Tibial nerve (tissue), 4 donors: ENCODE measurements around the gene PTX4. TPM values are rescaled to one million over a fixed set of nuclear protein-coding genes. Genes with fewer than 3 reads are reported as not detected.

Source experiments
- DNase-seq, 2 donors: peaks; one replicate each; pipeline ENCODE4 v3.0.0-alpha.2; 2019; ENCODE audit warnings: low spot score in 2 of 2
- H3K27ac ChIP-seq, 4 donors: fragments of 200-600 bp; sonication (generic) in 3 of 4; one replicate each; pipeline ENCODE4 v1.5.1; 2017 to 2019; ENCODE audit warnings: mild to moderate bottlenecking in 1 of 4
- H3K27me3 ChIP-seq, 2 donors: fragments of 200-600 bp; sonication (generic) in 1 of 2; one replicate each; pipeline versions ENCODE4 v1.5.1 to v1.6.0; 2017 to 2019
- H3K36me3 ChIP-seq, 3 donors: fragments of 200-600 bp; sonication (generic); one replicate each; pipeline ENCODE4 v1.5.1; 2018 to 2019
- H3K4me1 ChIP-seq, 4 donors: fragments of 200-600 bp; sonication (generic) in 3 of 4; one replicate each; pipeline ENCODE4 v1.5.1; 2017 to 2019
- H3K4me3 ChIP-seq, 4 donors: fragments of 200-600 bp; sonication (generic) in 3 of 4; one replicate each; pipeline ENCODE4 v1.5.1; 2017 to 2019; ENCODE audit warnings: mild to moderate bottlenecking in 1 of 4, moderate library complexity in 1 of 4
- H3K9me3 ChIP-seq, 4 donors: fragments of 200-600 bp; sonication (generic) in 3 of 4; one replicate each; pipeline ENCODE4 v1.5.1; 2017 to 2019
- EP300 ChIP-seq, 2 donors: sonication (generic); formaldehyde crosslinking; IDR thresholded peaks; one replicate each; pipeline ENCODE4 v1.6.1; 2017; ENCODE audit warnings: antibody characterized with exemption in 2 of 2, mild to moderate bottlenecking in 1 of 2
- POLR2A ChIP-seq, 2 donors: fragments of 450-650 bp; IDR thresholded peaks; one replicate each; pipeline ENCODE4 v1.6.1; 2017; ENCODE audit warnings: antibody characterized with exemption in 2 of 2, mild to moderate bottlenecking in 2 of 2, moderate library complexity in 2 of 2
- WGBS, 2 donors: methylation state at CpG; one replicate each; pipeline ENCODE4 v1.1.5; 2018; 5-methylcytosine and 5-hydroxymethylcytosine counted together
- total RNA-seq, 4 donors: library from RNA; depleted of rRNA; stranded (reverse); fragments of >200 nt; gene quantifications; one replicate each; pipeline ENCODE4 v1.1.0, GENCODE V29; 2016
- TF ChIP-seq, protein P1 (sequence below), 5 experiments: fragments of 200-600 bp in 3 of 5; fragments of 450-650 bp in 2 of 5; sonication (generic) in 3 of 5; IDR thresholded peaks; one replicate each; pipeline ENCODE4 v1.5.1; 2016 to 2019; ENCODE audit warnings: antibody characterized with exemption in 5 of 5, mild to moderate bottlenecking in 3 of 5, moderate library complexity in 2 of 5

The PTX4 gene
- total RNA-seq, 4 donors from 2014 or later, result not detected

DNA sequence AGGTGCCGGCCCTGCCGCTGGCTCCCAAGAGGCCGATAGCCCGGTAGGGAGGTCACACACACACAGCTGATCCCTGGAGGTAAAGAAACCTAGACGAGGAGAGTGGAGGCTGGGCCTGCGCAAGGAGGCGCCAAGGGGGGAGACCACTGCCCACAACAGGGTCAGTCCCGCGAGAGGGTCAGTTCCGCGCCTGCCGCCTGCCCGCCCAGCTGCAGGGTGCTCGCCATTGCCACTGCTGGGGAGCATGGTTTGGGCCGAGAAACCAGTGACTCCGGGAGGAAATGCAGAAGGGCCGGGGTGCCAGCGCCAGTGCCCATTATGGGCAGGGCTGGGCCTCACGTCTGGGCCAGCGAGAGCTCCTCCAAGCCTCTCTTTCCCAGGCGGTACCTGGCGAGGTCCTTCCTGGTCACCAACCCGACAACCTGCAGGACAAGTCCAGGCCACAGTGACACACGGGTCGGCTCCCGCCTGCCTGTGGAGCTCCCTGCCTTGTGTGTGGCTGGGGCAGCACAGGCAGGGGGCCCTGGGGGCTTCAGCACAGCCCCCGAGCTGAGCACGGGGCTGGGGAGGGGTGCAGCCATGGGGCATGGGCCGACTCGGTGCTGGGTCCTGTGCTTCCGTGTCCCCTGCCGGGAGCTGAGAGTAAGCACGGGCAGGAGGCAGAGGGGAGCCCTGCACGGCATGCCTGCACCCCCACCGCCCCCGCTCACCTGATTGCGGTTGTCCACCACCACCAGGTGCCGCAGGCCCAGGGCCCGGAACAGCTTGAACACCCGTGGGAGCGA, 42.3 kb downstream of the PTX4 start:
- Histone ChIP-seq H3K4me3 (no peak overlapping the region), H3K9me3 (no peaks in the 10 kb centered on the region), H3K36me3 (peaks cover 0 to 87% (median 5%) of the 10 kb centered on the region in 3 donors), H3K4me1 (no peaks in the 10 kb centered on the region), H3K27ac (peak overlapping the region in 1 of 4 donors; percentile 45), H3K27me3 (no peaks in the 10 kb centered on the region)
- no peak for DNase-seq
- TF ChIP-seq EP300 (IDR thresholded peaks at IDR 0.05) (no peak), POLR2A (IDR thresholded peaks at IDR 0.05) (no peak)
- TF ChIP-seq, protein P1, sequence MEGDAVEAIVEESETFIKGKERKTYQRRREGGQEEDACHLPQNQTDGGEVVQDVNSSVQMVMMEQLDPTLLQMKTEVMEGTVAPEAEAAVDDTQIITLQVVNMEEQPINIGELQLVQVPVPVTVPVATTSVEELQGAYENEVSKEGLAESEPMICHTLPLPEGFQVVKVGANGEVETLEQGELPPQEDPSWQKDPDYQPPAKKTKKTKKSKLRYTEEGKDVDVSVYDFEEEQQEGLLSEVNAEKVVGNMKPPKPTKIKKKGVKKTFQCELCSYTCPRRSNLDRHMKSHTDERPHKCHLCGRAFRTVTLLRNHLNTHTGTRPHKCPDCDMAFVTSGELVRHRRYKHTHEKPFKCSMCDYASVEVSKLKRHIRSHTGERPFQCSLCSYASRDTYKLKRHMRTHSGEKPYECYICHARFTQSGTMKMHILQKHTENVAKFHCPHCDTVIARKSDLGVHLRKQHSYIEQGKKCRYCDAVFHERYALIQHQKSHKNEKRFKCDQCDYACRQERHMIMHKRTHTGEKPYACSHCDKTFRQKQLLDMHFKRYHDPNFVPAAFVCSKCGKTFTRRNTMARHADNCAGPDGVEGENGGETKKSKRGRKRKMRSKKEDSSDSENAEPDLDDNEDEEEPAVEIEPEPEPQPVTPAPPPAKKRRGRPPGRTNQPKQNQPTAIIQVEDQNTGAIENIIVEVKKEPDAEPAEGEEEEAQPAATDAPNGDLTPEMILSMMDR (IDR thresholded peaks at IDR 0.05), result no peak
- WGBS, 2 donors, result 89 to 90% methylated on average over 22 to 36 of the region's 41 CpGs

DNA sequence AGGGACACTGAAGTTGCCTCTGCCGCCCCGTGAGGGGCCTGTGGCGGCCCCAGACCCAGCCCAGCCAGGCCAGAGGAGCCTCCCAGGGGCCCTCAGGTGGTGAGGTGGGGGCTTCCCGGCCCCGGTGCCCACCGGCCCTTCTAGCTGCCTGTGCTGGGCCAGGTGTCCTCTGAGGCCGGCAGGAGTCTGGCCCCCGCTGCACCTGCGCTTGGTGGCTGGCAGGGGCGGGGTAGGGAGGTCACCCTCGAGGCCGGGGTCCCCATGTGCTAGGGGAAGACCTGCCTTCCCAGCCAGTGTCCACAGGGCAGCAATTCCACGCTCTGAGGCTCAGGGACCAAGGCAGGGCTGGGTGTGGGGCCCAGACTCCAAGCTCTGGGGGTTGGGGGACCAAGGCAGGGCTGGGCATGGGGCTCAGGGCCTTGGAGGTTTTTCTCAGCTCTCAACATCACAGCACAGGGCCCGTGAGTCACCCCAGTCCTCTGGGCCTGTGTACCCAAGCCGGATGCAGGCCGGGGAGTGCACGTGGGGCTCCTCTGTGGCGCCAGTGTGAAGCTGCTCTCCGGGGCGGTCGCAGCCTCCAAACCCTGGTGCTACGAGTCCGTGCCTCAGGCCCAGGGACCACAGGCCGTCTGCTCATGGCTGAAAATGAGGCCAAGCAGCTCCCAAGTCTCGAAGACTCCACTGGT, 43.1 kb downstream of the PTX4 start:
- no peak for TF ChIP-seq EP300 (IDR thresholded peaks at IDR 0.05)
- no peak for TF ChIP-seq POLR2A (IDR thresholded peaks at IDR 0.05)
- TF ChIP-seq, protein P1 (IDR thresholded peaks at IDR 0.05), result no peak
- Histone ChIP-seq H3K27ac (peak overlapping the region in 1 of 4 donors; percentile 75), H3K4me3 (no peak overlapping the region), H3K36me3 (peaks cover 0 to 86% (median 5%) of the 10 kb centered on the region in 3 donors), H3K4me1 (no peaks in the 10 kb centered on the region), H3K9me3 (no peaks in the 10 kb centered on the region), H3K27me3 (no peaks in the 10 kb centered on the region)
- DNase-seq, result no peak
- WGBS, 2 donors, result 84 to 95% methylated on average over 19 to 24 of the region's 25 CpGs

DNA sequence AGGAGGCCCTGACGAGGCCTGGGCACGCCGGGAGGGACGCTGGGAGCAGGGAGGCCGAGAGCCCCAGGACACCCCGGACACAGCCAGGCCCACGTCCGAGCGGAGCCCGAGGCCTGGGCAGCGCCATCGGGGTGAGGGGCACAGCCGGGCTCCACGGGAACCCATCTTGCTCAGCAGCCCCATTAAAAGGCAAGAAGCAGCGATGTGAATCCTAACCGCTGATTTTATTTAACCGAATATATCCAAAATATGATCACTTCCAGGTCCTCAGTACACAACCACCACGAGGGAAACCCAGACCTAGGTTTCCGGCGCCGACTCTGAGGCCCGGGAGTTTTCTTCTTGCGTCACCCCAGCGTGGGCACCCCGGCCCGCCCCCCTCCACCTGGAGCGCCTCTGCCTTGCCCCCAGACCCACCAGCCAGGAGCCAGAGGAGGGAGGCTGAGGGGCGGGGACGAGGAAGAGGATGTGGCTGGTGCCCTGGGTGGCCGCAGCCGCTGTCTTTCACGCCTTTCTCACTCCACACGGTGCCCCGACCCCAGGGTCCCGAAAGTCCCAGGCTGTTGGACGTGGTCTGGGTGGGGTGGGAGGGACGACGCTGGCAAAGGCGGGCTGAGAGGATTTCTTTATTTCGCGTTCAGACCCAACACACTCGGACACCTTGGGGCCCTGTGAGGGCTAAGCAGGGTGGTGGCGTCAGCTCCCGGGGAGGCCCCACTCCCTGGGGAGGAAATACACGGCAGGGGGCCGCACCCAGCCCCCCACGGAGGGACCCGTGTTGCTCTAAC, 43.8 kb downstream of the PTX4 start:
- WGBS, 2 donors, result 83 to 89% methylated on average over 38 to 45 of the region's 48 CpGs
- peaks cover 0 to 78% (median 5%) of the 10 kb centered on the region in 3 donors for H3K36me3 ChIP-seq
- TF ChIP-seq EP300 (IDR thresholded peaks at IDR 0.05) (no peak), POLR2A (IDR thresholded peaks at IDR 0.05) (no peak)
- TF ChIP-seq, protein P1 (IDR thresholded peaks at IDR 0.05), result no peak
- no peaks in the 10 kb centered on the region for H3K9me3 ChIP-seq
- no peaks in the 10 kb centered on the region for H3K27me3 ChIP-seq
- no peaks in the 10 kb centered on the region for H3K4me1 ChIP-seq
- no peak for DNase-seq
- H3K4me3 ChIP-seq, result no peak overlapping the region
- H3K27ac ChIP-seq, result peak overlapping the region in 1 of 4 donors; percentile 75

DNA sequence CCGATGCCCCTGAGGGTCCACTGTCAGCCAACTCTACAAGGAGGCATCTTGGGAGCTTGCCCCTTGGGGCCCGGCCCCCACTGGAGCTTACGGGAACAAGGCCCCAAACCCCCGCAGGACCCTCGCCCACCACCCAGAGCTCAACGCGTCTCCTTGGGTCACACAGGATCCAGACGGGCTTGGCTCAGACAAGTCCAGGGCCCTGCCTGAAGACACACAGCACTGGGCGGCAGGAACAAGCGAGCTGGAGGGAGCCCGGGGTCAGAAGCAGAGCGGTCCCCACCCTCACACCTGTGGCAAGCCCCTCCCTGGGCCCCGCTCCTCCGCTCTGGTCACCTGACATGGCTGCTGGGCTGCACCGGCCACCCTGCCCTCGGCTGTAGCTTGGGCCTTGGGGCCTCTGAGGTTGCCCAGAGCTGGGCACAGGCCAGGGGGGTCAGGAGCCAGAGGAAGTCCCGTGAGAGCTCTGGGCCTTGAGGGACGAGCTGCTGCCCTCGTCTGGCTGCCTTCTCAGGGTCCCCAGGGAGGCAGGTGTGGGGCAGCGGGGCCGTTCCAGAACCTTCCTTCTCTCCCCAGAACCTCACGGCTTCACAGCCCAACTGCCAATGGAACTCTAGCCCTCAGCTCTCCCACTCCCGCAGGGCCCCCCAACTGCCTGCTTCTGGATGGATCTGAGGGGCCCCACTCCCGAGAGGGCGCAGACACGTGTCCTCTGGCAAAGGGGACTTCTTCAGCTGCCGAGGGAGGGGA, 44.6 kb downstream of the PTX4 start, which contains the start of gene CCDC154:
Gene CCDC154 (minus strand): TSS at position 577 of the 750 bp plus-strand sequence. CDS start 234 bp downstream, at position 343.
- H3K27me3 ChIP-seq, result no peaks in the 10 kb centered on the region
- 65 to 74% methylated on average over 16 to 23 of the region's 27 CpGs for WGBS, 2 donors
- peaks cover 0 to 77% (median 5%) of the 10 kb centered on the region in 3 donors for H3K36me3 ChIP-seq
- H3K9me3 ChIP-seq, result no peaks in the 10 kb centered on the region
- no peak for DNase-seq
- H3K27ac ChIP-seq, result peak within 1 kb of the TSS in 1 of 4 donors; percentile 75
- H3K4me3 ChIP-seq, result no peak within 1 kb of the TSS
- no peaks in the 10 kb centered on the region for H3K4me1 ChIP-seq
- TF ChIP-seq EP300 (IDR thresholded peaks at IDR 0.05), result no peak
- TF ChIP-seq POLR2A (IDR thresholded peaks at IDR 0.05), result no peak
- TF ChIP-seq, protein P1 (IDR thresholded peaks at IDR 0.05), result no peak
